OCI-LY7 (cell line): ENCODE data around the gene VPS18.

Experiments
- EZH2phosphoT487 ChIP-seq: fragments of 200-600 bp; sonication (generic); IDR thresholded peaks from 2 replicates; pipeline ENCODE4 v1.6.1; 2018; ENCODE audit warnings: low read depth, borderline replicate concordance, mild to moderate bottlenecking, mixed run types, antibody characterized with exemption, low read length, moderate library complexity, mixed read lengths
- TF ChIP-seq, protein P1 (sequence below): fragments of 200-600 bp; sonication (generic); conservative IDR thresholded peaks from 2 replicates; pipeline ENCODE4 v1.5.1; 2014; ENCODE audit warnings: mild to moderate bottlenecking, antibody characterized with exemption, low read length, moderate library complexity, mixed read lengths

DNA sequence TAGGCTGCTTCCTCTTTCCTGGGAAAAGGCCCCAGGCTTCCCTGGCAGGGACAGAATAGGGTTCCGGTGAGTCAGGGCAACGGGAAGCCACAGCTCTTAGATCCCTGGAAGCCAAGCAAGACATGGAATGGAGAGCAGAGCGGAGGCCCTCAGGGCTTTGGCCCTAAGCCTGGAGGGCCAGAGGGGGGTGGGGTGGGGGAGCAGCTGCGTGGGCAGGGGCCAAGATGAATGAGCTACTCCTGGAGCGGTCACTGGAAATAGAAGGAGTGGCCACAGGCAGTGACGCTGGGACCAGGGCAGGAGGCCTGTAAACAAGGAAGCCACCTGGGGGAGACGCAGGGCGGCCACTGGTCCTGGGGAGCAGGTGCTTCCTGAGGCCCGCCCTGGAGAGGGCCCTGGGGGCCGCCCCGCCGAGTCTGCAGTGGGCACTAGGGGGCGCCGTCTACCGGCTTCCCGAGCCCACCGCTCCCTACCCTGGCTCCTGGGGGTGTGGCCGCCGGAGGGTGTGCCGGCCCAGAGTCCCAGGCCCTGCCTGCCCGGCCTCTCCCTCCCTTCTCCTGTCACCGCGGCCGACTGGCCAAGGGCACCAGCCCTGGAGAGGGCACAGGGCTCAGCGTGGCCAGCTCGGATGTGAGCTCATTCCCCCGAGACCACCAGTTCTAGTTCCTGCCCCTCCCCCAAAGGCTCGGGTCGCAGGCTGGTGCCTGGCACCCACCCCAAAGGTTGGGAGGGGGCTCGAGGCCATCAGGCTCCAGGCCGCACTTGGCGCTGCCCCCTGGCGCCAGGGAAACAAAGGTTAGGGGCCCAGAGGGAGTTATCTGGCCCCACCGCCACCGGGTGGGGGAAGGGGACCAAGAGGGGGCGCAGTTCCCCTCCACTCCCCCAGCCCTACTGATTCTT, 12.1 kb downstream of the VPS18 start:
- TF ChIP-seq, protein P1, sequence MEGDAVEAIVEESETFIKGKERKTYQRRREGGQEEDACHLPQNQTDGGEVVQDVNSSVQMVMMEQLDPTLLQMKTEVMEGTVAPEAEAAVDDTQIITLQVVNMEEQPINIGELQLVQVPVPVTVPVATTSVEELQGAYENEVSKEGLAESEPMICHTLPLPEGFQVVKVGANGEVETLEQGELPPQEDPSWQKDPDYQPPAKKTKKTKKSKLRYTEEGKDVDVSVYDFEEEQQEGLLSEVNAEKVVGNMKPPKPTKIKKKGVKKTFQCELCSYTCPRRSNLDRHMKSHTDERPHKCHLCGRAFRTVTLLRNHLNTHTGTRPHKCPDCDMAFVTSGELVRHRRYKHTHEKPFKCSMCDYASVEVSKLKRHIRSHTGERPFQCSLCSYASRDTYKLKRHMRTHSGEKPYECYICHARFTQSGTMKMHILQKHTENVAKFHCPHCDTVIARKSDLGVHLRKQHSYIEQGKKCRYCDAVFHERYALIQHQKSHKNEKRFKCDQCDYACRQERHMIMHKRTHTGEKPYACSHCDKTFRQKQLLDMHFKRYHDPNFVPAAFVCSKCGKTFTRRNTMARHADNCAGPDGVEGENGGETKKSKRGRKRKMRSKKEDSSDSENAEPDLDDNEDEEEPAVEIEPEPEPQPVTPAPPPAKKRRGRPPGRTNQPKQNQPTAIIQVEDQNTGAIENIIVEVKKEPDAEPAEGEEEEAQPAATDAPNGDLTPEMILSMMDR, result peak; percentile 87
- TF ChIP-seq EZH2phosphoT487, result no peak
